H1 (cell line): ENCODE results near the gene FMNL2. TPM values are rescaled to one million over a fixed set of nuclear protein-coding genes. Genes with fewer than 3 reads are reported as not detected.

ENCODE experiments used
- CTCF ChIA-PET: fragments of 300-600 bp; sonication (Branson Sonifier 250); formaldehyde crosslinking; loops from one replicate; lab custom pipeline; 2021; ENCODE audit not compliant: partially characterized antibody; lab: Charles Lee
- POLR2A ChIA-PET: fragments of 300-600 bp; sonication (Branson Sonifier 250); formaldehyde crosslinking; loops from one replicate; lab custom pipeline; 2021; ENCODE audit warnings: inconsistent platforms; ENCODE audit not compliant: partially characterized antibody; lab: Charles Lee
- DNase-seq, 2 experiments: peaks; one replicate each; pipeline versions ENCODE4 v3.0.0 to v3.0.0-alpha.2; 2010 to 2022; ENCODE audit warnings: low spot score in 2 of 2, low read depth in 1 of 2, mixed read lengths in 1 of 2
- FAIRE-seq: peaks from 2 replicates; lab custom pipeline; 2011; peaks lifted over from hg19 to GRCh38; lab: Jason Lieb, UNC
- H2AFZ ChIP-seq: 2 replicates; pipeline ENCODE4 v1.8.1; 2012; ENCODE audit warnings: low read length, inconsistent platforms
- H2AK5ac ChIP-seq: 2 replicates; pipeline ENCODE4 v1.6.1; 2013; ENCODE audit warnings: low read depth, low read length
- H2BK120ac ChIP-seq: replicated peaks from 2 replicates; pipeline ENCODE3; 2013; ENCODE audit warnings: low read depth, low read length, inconsistent platforms
- H2BK12ac ChIP-seq: 2 replicates; pipeline ENCODE4 v1.6.1; 2013; ENCODE audit warnings: low read depth, low read length
- H2BK15ac ChIP-seq: 2 replicates; pipeline ENCODE4 v1.6.1; 2013; ENCODE audit warnings: low read length
- H2BK20ac ChIP-seq: 2 replicates; pipeline ENCODE4 v1.6.1; 2013; ENCODE audit warnings: low read length
- H2BK5ac ChIP-seq: 2 replicates; pipeline ENCODE4 v1.6.1; 2013; ENCODE audit warnings: low read depth, low read length
- H3K14ac ChIP-seq: 2 replicates; pipeline ENCODE4 v1.6.1; 2013; ENCODE audit warnings: inconsistent platforms; ENCODE audit not compliant: insufficient read length
- H3K18ac ChIP-seq: 2 replicates; pipeline ENCODE4 v1.6.1; 2013; ENCODE audit warnings: low read length; ENCODE audit errors: extremely low read depth
- H3K23ac ChIP-seq: 2 replicates; pipeline ENCODE4 v1.6.1; 2013; ENCODE audit warnings: inconsistent platforms; ENCODE audit not compliant: insufficient read length
- H3K23me2 ChIP-seq: 2 replicates; pipeline ENCODE4 v1.6.1; 2013; ENCODE audit warnings: low read depth, low read length
- H3K27ac ChIP-seq: 2 replicates; pipeline ENCODE4 v1.6.1; 2011; ENCODE audit warnings: low read depth, low read length, inconsistent platforms
- H3K27me3 ChIP-seq, 4 experiments: replicated peaks in 1 of 4; 1 replicate in 1 of 4; 2 replicates in 3 of 4; pipeline versions ENCODE4 v1.6.1 to v1.8.1; 2011 to 2013; ENCODE audit warnings: low read length in 3 of 4, mild to moderate bottlenecking in 3 of 4, inconsistent platforms in 2 of 4, mixed read lengths in 2 of 4, moderate library complexity in 1 of 4; ENCODE audit not compliant: control insufficient read depth in 3 of 4, insufficient read depth in 3 of 4; ENCODE audit errors: extremely low read depth in 1 of 4
- H3K36me3 ChIP-seq, 4 experiments: 2 replicates each; pipeline versions ENCODE4 v1.6.1 to v1.8.1; 2011 to 2013; ENCODE audit warnings: mild to moderate bottlenecking in 4 of 4, low read length in 3 of 4, moderate library complexity in 2 of 4, control low read depth in 1 of 4, inconsistent platforms in 1 of 4; ENCODE audit not compliant: insufficient read depth in 4 of 4, control insufficient read depth in 2 of 4
- H3K4ac ChIP-seq: replicated peaks from 2 replicates; pipeline ENCODE3; 2013; ENCODE audit warnings: low read length, low read depth, mixed read lengths, inconsistent platforms; ENCODE audit not compliant: insufficient read length
- H3K4me1 ChIP-seq, 4 experiments: replicated peaks in 1 of 4; 1 replicate in 1 of 4; 2 replicates in 3 of 4; pipeline versions ENCODE4 v1.6.1 to v1.8.1; 2011 to 2013; ENCODE audit warnings: low read length in 3 of 4, inconsistent platforms in 2 of 4, mixed read lengths in 1 of 4; ENCODE audit not compliant: insufficient read depth in 4 of 4, control insufficient read depth in 3 of 4
- H3K4me2 ChIP-seq, 2 experiments: 2 replicates each; pipeline versions ENCODE4 v1.6.1 to v1.8.1; 2011 to 2013; ENCODE audit warnings: low read depth in 2 of 2, low read length in 2 of 2, control low read depth in 1 of 2, inconsistent platforms in 1 of 2, mild to moderate bottlenecking in 1 of 2; ENCODE audit not compliant: insufficient read depth in 1 of 2
- H3K4me3 ChIP-seq, 4 experiments: fragments of 200-600, 300-600 bp in 1 of 4; sonication (generic), shearing (Covaris generic), sonication (Bioruptor Twin) in 1 of 4; 2 replicates each; pipeline versions ENCODE4 v1.5.1 to v1.8.1; 2011 to 2016; ENCODE audit warnings: low read length in 4 of 4, low read depth in 3 of 4, control low read depth in 2 of 4, inconsistent platforms in 2 of 4, mild to moderate bottlenecking in 2 of 4, mixed read lengths in 1 of 4, moderate library complexity in 1 of 4; ENCODE audit not compliant: insufficient read depth in 2 of 4; ENCODE audit errors: extremely low read depth in 1 of 4
- H3K56ac ChIP-seq: replicated peaks from 2 replicates; pipeline ENCODE3; 2013; ENCODE audit warnings: low read depth, mild to moderate bottlenecking, mixed read lengths, low read length, inconsistent platforms; ENCODE audit not compliant: insufficient read length
- H3K79me1 ChIP-seq: 2 replicates; pipeline ENCODE4 v1.6.1; 2013; ENCODE audit warnings: low read depth, low read length, control low read depth
- H3K79me2 ChIP-seq, 2 experiments: 2 replicates each; pipeline versions ENCODE4 v1.6.1 to v1.8.1; 2012 to 2013; ENCODE audit warnings: low read length in 2 of 2, mild to moderate bottlenecking in 2 of 2, inconsistent platforms in 1 of 2; ENCODE audit not compliant: insufficient read depth in 2 of 2, control insufficient read depth in 1 of 2
- H3K9ac ChIP-seq, 4 experiments: replicated peaks in 1 of 4; 1 replicate in 1 of 4; 2 replicates in 3 of 4; pipeline versions ENCODE4 v1.6.1 to v1.8.1; 2011 to 2013; ENCODE audit warnings: low read depth in 3 of 4, low read length in 3 of 4, control low read depth in 2 of 4, mild to moderate bottlenecking in 2 of 4, moderate library complexity in 2 of 4, inconsistent platforms in 1 of 4; ENCODE audit errors: extremely low read depth in 1 of 4
- H3K9me3 ChIP-seq, 2 experiments: 2 replicates each; pipeline versions ENCODE4 v1.6.1 to v1.8.1; 2012 to 2013; ENCODE audit warnings: mild to moderate bottlenecking in 2 of 2, moderate library complexity in 2 of 2, control low read depth in 1 of 2, inconsistent platforms in 1 of 2, low read depth in 1 of 2, low read length in 1 of 2, mixed read lengths in 1 of 2; ENCODE audit not compliant: insufficient read depth in 2 of 2
- H4K20me1 ChIP-seq, 2 experiments: replicated peaks in 1 of 2; 2 replicates each; pipeline versions ENCODE3 to v1.8.1; 2011 to 2013; ENCODE audit warnings: inconsistent platforms in 2 of 2, low read length in 2 of 2, mild to moderate bottlenecking in 1 of 2; ENCODE audit not compliant: insufficient read depth in 2 of 2, control insufficient read depth in 1 of 2
- H4K5ac ChIP-seq: 2 replicates; pipeline ENCODE4 v1.6.1; 2013; ENCODE audit warnings: low read length, low read depth, mixed read lengths, inconsistent platforms; ENCODE audit not compliant: insufficient read length
- H4K8ac ChIP-seq: 2 replicates; pipeline ENCODE4 v1.8.0; 2013; ENCODE audit warnings: mild to moderate bottlenecking, moderate library complexity, low read length, inconsistent platforms; ENCODE audit not compliant: insufficient read depth; ENCODE audit errors: extremely low read depth
- H4K91ac ChIP-seq: replicated peaks from 2 replicates; pipeline ENCODE3; 2013; ENCODE audit warnings: low read length, mixed read lengths, inconsistent platforms; ENCODE audit not compliant: insufficient read length
- BCL11A ChIP-seq, 2 experiments: IDR thresholded peaks; one replicate each; pipeline ENCODE4 v1.6.1; 2011; ENCODE audit warnings: low read depth in 2 of 2, low read length in 2 of 2, mild to moderate bottlenecking in 2 of 2
- CBX8 ChIP-seq: fragments of 300-800, 300-1000 bp; sonication (generic); IDR thresholded peaks from 2 replicates; pipeline ENCODE4 v1.7.1; 2016; ENCODE audit warnings: low read depth, low read length, borderline replicate concordance
- CEBPB ChIP-seq: IDR thresholded peaks from 2 replicates; pipeline ENCODE4 v1.6.1; 2012; ENCODE audit warnings: low read depth, low read length
- KDM1A ChIP-seq: fragments of 200-600, 300-600 bp; sonication (generic); IDR thresholded peaks from 2 replicates; pipeline ENCODE4 v1.7.1; 2016; ENCODE audit warnings: mild to moderate bottlenecking, low read length, borderline replicate concordance
- POLR2A ChIP-seq, 2 experiments: IDR thresholded peaks; 1 replicate in 1 of 2; 2 replicates in 1 of 2; pipeline ENCODE4 v1.6.1; 2011; ENCODE audit warnings: low read depth in 2 of 2, low read length in 2 of 2, mild to moderate bottlenecking in 2 of 2; ENCODE audit errors: control extremely low read depth in 1 of 2
- RAD21 ChIP-seq, 2 experiments: IDR thresholded peaks in 1 of 2; conservative IDR thresholded peaks in 1 of 2; 2 replicates each; pipeline ENCODE4 v1.6.1; 2011; ENCODE audit warnings: low read depth in 2 of 2, low read length in 2 of 2, improper control_type of control experiment in 1 of 2, inconsistent platforms in 1 of 2, mild to moderate bottlenecking in 1 of 2, moderate library complexity in 1 of 2
- WGBS, 2 experiments: shearing (Covaris generic) in 1 of 2; methylation state at CpG; one replicate each; pipeline versions ENCODE4 v1.1.6 to v1.1.7; 2013 to 2015; ENCODE audit warnings: low lambda C conversion rate in 2 of 2, mixed read lengths in 2 of 2, inconsistent platforms in 1 of 2, low coverage in 1 of 2, missing lambda C conversion rate in 1 of 2; ENCODE audit not compliant: insufficient replicate concordance in 2 of 2, insufficient coverage in 1 of 2, insufficient read length in 1 of 2; ENCODE audit errors: extremely low coverage in 1 of 2, missing lambda C conversion rate in 1 of 2; 5-methylcytosine and 5-hydroxymethylcytosine counted together
- polyA plus RNA-seq, 7 experiments: library from polyadenylated mRNA; depleted of rRNA in 3 of 7; stranded (reverse) in 5 of 7; unstranded in 2 of 7; fragments of >200 nt in 5 of 7; fragments of 200-250 nt in 2 of 7; gene quantifications; 1 replicate in 5 of 7; 2 replicates in 1 of 7; 4 replicates in 1 of 7; pipeline versions ENCODE4 v1.2.1 to v1.2.3, GENCODE V29; 2011 to 2013; ENCODE audit warnings: missing spikeins in 2 of 7, mixed read lengths in 2 of 7
- total RNA-seq: library from RNA; stranded (reverse); fragmentation: NEBNext Ultra II Directional; extraction: Animal tissue kit (Norgen Biotek cat#: 25700); gene quantifications from 2 replicates; pipeline ENCODE4 v1.2.1, GENCODE V29; 2021

FMNL2 gene
- total and polyA plus RNA-seq, 2 of the 8 experiments (the other 6 are each of a cell fraction or from before 2014, with no cell fraction given): 15.5 to 45.1 TPM

GRCh38 chr2:152611458-152612231, 276.7 kb downstream of the FMNL2 start:
- H3K4me2 ChIP-seq: no peak overlapping the region
- H3K23me2 ChIP-seq: no peaks in the 10 kb centered on the region
- no peak for TF ChIP-seq CBX8
- TF ChIP-seq KDM1A: no peak
- peak in 1 of 2 experiments; percentile 8; a peak in 1 of 4 replicates for TF ChIP-seq RAD21 (IDR thresholded peaks at IDR 0.05 in 1 of 2, conservative IDR thresholded peaks at IDR 0.05 in 1 of 2; ENCODE audit: low read depth in 2 of 2, low read length in 2 of 2)
- peak; percentile 46; the same call in 1 of the 2 replicates for TF ChIP-seq CEBPB
- TF ChIP-seq POLR2A (IDR thresholded peaks at IDR 0.05; ENCODE audit: control extremely low read depth in 1 of 2, low read depth in 2 of 2, low read length in 2 of 2): no peak
- TF ChIP-seq BCL11A (IDR thresholded peaks at IDR 0.05; ENCODE audit: low read depth in 2 of 2, low read length in 2 of 2): no peak
- no peak overlapping the region for H2BK5ac ChIP-seq
- H3K23ac ChIP-seq: no peak overlapping the region
- H3K14ac ChIP-seq: no peak overlapping the region
- WGBS, 2 experiments: 80% methylated on average over 5 of the region's 5 CpGs; no CpG with 5 or more reads in 1 of the 2 experiments
- H2BK12ac ChIP-seq: no peak overlapping the region
- no peaks in the 10 kb centered on the region for H3K9me3 ChIP-seq
- H4K91ac ChIP-seq: no peak overlapping the region
- peaks cover 0 to 35% (median 18%) of the 10 kb centered on the region in 4 experiments; a peak in 4 of 8 replicates for H3K36me3 ChIP-seq
- no peak overlapping the region for H4K8ac ChIP-seq
- no peaks in the 10 kb centered on the region for H3K79me2 ChIP-seq
- no peak overlapping the region for H3K56ac ChIP-seq
- H3K18ac ChIP-seq: no peak overlapping the region
- no peaks in the 10 kb centered on the region for H3K27me3 ChIP-seq
- no peaks in the 10 kb centered on the region for H4K20me1 ChIP-seq
- H2AFZ ChIP-seq: no peak overlapping the region
- H3K4me1 ChIP-seq: no peaks in the 10 kb centered on the region
- H3K79me1 ChIP-seq: no peaks in the 10 kb centered on the region
- H2BK20ac ChIP-seq: no peak overlapping the region
- H2AK5ac ChIP-seq: no peak overlapping the region
- DNase-seq (no peak), FAIRE-seq (no peak)
- ChIA-PET POLR2A (no interaction called here), CTCF (interaction anchor here (1.4 kb wide), 1 partner anchor 57 kb away, joined by 3 read pairs; no protein-coding TSS in a partner anchor)
- no peak overlapping the region for H3K4me3 ChIP-seq
- no peak overlapping the region for H4K5ac ChIP-seq
- no peak overlapping the region for H2BK120ac ChIP-seq
- no peak overlapping the region for H2BK15ac ChIP-seq
- no peak overlapping the region for H3K27ac ChIP-seq
- no peak overlapping the region for H3K4ac ChIP-seq
- no peak overlapping the region for H3K9ac ChIP-seq
